ENCODE results near the gene IFNL4. TPM values are rescaled to one million over a fixed set of nuclear protein-coding genes. Genes with fewer than 3 reads are reported as not detected.
"Not testable (repeated sequence)": the region's sequence is repeated elsewhere in the genome, so short reads cannot be mapped to it uniquely, and the experiment has no call there.

IFNL4 gene
- total RNA-seq, 2 donors from 2014 or later, result not detected

GRCh38 chr19:39236527-39236926 lies 12.1 kb downstream of the IFNL4 start:
- ATAC-seq (no peak), DNase-seq (no peak)
- intact Hi-C loops (cut with DNase I), result no loop called here

- DNase-seq (no peak), ATAC-seq (no peak)
- intact Hi-C loops (cut with DNase I), result no loop called here
Observed at GRCh38 chr19:39232708-39233107, 15.9 kb downstream of the IFNL4 start.

DNA sequence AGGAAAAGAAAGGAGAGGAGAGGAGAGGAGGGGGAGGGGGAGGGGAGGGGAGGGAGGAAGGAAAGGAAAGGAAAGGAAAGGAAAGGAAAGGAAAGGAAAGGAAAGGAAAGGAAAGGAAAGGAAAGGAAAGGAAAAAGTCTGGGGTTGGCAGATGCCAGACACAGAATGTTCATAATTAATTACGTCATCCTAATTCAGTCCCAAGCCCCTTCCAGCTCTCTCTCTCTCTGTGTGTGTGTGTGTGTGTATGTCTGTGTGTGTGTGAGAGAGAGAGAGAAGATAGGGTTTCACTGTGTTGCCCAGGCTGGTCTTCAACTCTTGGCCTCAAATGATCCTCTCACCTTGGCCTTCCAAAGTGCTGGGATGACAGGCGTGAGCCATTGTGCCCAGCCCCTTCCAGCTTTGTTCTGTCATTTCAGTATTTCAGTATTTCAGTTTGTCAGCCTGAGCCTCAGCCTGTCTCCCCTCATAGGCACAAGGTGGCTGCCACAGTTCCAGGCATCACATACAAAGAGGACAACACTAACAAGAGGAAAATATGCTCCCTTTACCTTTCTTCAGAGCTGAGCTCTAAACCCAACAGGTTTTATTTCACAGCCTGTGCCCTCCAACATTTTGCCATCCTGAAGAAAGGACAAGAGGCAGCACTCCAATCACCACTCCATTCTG lies 18.4 kb downstream of the IFNL4 start:
- DNase-seq (no peak), ATAC-seq (no peak)
- intact Hi-C loops (cut with DNase I), result no loop called here

GRCh38 chr19:39224910-39225309 lies 23.7 kb downstream of the IFNL4 start:
- DNase-seq (no peak), ATAC-seq (no peak)
- intact Hi-C loops (cut with DNase I), result no loop called here

DNA sequence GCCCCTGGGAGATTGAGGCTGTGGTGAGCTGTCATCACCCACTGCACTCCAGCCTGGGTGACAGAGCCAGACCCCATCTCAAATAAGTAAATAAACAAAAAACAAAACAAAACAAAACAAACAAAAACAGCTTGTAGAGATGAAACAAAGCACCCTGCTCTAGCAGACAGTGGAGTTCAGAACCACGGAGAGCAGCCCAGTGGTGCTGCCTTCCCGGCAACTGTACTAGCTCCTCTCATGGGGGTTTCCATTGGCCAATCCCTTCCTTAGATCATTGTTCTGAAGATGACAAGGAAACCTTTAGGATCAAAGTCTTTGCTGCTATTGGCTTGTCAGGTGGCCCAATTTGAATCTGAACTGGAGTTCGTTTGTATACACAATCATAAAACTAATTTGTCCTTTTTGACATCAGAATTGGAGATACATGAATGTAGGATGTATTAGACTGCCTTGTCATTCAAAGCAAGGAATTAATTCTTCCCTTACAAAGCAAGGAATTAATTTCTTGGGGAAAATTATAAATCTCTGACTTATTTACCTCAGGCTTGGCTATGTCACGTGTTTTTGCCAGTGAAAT lies 24.9 kb downstream of the IFNL4 start:
- DNase-seq (no peak), ATAC-seq (no peak)
- intact Hi-C loops (cut with DNase I), result no loop called here

- intact Hi-C loops (cut with DNase I); DNase-seq; ATAC-seq: not testable (repeated sequence)
Observed at GRCh38 chr19:39219108-39219507, 29.5 kb downstream of the IFNL4 start.

DNA sequence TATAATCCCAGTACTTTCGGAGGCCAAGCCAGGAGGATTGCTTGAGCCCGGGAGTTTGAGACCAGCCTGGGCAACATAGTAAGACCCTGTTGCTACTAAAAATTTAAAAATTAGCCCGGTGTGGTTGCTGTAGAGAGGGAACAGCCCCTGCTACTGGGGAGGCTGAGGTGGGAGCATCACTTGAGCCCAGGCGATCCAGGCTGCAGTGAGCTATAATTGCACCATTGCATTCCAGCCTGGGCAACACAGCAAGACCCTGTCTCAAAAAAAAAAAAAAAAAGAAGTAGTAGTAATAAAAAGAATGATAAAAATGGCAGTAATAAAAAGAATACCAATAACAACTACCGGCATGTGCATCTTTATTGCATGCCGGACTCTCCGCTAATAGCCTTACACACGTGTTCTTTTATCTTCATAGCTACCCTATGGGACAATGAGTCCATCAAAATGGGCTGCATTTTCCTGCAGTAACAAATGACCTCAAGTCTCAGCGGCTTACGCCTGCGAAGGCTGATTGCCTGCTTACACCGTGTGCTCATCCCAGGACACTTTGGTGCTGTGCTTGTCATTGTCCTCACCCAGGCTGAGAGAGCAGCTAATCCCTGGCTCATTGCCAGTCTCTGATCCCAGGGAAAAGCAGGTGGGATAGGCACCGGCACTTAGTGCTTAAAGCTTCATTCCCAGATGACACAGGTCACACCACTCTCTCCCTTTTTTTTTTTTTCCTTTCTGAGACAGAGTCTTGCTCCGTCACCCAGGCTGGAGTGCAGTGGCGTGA lies 30.2 kb downstream of the IFNL4 start:
- no peak for ATAC-seq
- DNase-seq, result no peak

DNA sequence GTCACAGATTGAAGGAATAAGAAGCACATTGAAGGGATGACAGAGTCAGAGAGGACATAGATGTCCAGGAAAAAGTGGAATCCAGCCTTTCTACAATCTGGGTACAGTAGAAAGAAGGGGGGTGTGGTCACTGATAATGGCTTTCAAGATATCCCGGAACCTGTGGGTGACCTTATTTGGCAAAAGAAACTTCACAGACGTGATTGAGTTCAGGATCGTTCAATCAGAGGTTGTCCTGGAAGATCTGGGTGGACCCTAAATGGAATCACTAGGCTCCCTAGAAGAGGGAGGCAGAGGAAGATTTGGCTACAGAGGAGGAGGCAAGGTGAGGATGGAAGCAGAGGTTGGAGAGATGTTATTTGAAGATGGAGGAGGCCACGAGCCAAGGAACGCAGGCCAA lies 31.6 kb downstream of the IFNL4 start:
- DNase-seq (no peak), ATAC-seq (no peak)
- intact Hi-C loops (cut with DNase I), result no loop called here

More for the DNA sequence above, 30.2 kb downstream of the IFNL4 start:
- intact Hi-C loops (cut with DNase I), result no loop called here

- DNase-seq; intact Hi-C loops (cut with DNase I); ATAC-seq: not testable (repeated sequence)
Observed at GRCh38 chr19:39215323-39215722, 33.3 kb downstream of the IFNL4 start.

GRCh38 chr19:39212375-39212742 lies 36.3 kb downstream of the IFNL4 start:
- DNase-seq (no peak), ATAC-seq (peak; percentile 47 to 53)
- intact Hi-C loops (cut with DNase I), result no loop called here

GRCh38 chr19:39211731-39212374 lies 36.8 kb downstream of the IFNL4 start:
- intact Hi-C loops (cut with DNase I), result no loop called here
- DNase-seq (no peak), ATAC-seq (no peak)

- DNase-seq, result no peak
- ATAC-seq, result no peak
- intact Hi-C loops (cut with DNase I), result no loop called here
Observed at GRCh38 chr19:39209196-39209595, 39.5 kb downstream of the IFNL4 start.

DNA sequence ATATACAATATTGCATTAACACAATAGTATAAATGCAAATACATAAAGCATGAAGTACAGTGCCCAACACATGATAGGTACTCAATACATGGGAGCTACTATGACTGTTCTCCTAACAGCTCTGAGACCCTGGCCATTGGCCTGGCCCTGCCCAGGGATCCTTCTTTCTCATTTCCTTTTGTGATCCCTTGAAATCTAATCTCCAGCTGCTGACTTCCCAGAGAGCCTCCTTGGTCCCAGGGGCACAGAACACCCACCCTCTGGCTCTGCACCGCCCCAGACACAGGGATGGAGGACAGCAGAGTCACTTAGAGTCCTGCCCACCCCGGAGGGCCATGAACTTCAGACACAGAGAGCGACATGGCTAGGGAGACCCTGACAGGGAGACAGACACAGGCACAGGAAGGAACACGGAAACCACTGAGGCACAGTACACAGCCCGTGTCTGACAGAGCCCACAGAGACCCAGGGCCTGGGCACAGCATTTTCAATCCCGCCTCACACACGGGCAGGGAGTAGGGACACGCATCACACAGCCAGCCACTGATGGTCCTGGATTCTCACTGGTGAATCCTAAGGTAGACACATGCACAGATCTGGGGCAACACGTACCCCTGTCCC lies 40.4 kb downstream of the IFNL4 start:
- intact Hi-C loops (cut with DNase I), result no loop called here
- DNase-seq, result no peak
- no peak for ATAC-seq

DNA sequence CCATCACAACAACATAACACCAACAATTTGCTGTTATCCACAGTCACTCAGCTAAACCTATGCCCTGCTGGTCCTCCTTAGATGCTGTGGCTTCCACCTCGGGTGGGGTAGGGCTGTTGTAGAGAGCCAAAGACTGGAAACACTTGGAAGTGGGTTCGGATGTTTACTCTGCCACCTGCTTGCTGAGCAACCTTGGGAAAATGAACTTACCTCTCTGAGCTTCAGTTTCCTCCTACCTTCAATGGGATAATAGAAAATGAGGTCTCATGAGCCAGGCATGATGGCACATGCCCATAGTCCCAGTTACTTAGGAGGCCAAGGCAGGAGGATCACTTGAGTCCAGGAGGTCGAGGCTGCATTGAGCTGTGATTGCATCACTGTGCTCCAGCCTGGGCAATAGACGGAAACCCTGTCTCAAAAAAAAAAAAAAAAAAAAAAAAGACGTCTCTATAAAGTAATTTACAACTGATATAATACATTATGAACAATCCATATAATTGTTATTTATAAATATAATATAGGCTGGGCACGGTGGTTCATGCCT lies 41.3 kb downstream of the IFNL4 start:
- intact Hi-C loops (cut with DNase I), result no loop called here
- DNase-seq (no peak), ATAC-seq (no peak)

- DNase-seq (no peak), ATAC-seq (no peak)
- intact Hi-C loops (cut with DNase I), result no loop called here
Observed at GRCh38 chr19:39206122-39206521, 42.5 kb downstream of the IFNL4 start.

DNA sequence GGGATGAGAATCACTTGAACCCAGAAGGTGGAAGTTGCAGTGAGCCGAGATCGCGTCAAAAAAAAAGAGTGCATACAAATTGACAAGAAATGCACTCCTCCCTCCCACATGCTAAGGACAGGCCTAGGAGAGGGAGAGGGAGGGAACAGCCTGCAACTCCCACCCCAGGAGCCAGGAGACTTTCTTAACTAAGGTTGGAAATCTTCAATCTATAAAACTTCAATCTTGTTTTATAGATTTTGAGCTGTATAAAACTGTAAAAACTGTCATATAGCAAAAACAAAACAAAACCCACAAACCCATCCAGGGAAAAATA lies 43.2 kb downstream of the IFNL4 start:
- intact Hi-C loops (cut with DNase I), result no loop called here
- DNase-seq, result no peak
- no peak for ATAC-seq

DNA sequence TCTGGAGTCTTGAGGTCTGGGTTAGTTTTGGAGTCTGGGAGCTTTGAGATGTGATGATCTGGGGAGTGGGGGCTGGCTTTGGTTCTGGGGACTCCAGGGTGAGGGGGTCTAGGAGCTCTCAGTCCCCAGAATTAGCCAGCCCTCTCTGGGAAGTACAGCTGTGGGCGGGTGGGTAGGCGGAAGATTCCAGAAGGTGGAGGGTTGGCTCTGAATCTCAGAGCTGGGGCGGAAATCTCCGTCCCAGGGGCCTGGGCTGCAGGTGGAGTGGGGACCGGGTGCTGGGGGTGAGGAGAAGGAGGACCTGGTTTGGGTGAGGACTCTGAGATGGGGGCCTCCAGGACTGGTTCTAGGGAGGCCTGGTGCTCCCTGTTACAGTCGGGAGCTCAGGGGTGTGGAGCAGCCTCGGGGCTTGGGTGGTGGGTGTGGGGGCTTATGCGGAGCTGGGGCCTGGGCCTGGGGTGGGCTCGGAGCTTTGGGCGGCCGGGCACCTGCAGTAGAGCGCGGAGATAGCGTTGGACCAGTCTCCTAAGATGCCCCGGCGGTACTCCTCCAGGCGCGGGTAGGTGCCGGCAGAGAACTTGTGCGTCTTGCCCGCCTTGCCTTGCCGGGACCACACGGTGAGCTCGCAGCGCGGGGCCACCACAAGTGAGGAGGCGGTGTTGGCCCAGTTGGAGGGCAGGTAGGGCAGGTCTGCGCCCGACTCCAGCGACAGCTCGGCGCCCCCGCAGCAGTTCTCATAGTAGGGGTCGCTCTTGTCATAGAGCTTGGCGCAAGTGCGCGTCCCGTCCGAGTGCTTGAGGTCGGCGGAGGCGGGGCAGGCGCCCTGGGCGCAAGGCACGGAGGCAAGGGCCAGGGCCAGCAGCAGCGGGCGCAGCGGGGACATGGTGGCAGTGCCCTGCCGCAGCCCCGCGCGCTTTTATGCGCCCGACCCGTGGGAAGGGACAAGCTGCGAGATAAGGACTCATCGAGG lies 45.0 kb downstream of the IFNL4 start, which contains the start of gene SYCN:
Gene SYCN (minus strand): TSS at position 892 of the 970 bp plus-strand sequence. CDS start 9 bp downstream, at position 883.
- intact Hi-C loops (cut with DNase I), result no loop called here
- DNase-seq (no peak), ATAC-seq (no peak)

GRCh38 chr19:39202998-39203355 lies 45.7 kb downstream of the IFNL4 start:
- no peak for ATAC-seq
- DNase-seq, result no peak
- intact Hi-C loops (cut with DNase I), result no loop called here

GRCh38 chr19:39200803-39201115 lies 47.9 kb downstream of the IFNL4 start:
- ATAC-seq (no peak), DNase-seq (no peak)
- intact Hi-C loops (cut with DNase I), result no loop called here
